Measurements from ENCODE around the gene AKT1.
A peak's percentile ranks its signal among the peaks of the same experiment; 100 is the strongest.

Gene AKT1

DNA sequence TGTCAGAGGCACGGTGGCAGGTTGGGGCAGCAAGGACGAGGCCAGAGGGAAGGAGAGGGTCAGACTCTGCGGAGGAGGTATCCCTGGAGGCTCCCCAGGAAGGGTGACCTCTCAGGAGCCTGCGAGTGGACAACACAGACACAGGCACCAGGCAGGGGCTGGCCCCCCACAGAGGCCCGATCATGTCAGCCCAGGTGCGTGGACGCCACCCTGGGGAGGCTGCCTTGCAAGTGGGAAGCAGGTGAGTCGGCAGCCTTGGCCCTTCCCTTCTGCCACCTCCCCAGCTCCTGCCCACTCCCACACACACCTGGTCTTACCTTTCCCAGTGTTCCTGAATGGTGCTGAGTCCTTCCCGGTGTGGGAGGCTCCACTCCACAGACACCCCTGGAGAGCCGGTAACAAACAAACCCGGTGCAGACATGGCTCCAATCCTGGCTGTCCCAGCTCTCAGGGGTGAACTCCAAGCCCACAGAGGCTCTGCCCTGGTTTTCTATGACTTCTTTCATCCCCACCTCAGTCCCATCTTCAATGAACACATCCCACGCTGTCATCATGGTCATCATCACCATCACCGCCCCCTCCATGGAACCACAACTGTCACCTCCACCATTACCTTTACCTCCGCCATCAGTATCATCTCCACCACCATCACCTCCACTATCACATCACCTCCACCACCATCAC lies 10.5 kb upstream of the AKT1 start:
- no peak for DNase-seq (ENCODE audit: extremely low read depth, low read depth)
- no peak overlapping the region for H3K4me3 ChIP-seq (replicated peaks; ENCODE audit: low read depth, low read length)
- TF ChIP-seq, protein P1, sequence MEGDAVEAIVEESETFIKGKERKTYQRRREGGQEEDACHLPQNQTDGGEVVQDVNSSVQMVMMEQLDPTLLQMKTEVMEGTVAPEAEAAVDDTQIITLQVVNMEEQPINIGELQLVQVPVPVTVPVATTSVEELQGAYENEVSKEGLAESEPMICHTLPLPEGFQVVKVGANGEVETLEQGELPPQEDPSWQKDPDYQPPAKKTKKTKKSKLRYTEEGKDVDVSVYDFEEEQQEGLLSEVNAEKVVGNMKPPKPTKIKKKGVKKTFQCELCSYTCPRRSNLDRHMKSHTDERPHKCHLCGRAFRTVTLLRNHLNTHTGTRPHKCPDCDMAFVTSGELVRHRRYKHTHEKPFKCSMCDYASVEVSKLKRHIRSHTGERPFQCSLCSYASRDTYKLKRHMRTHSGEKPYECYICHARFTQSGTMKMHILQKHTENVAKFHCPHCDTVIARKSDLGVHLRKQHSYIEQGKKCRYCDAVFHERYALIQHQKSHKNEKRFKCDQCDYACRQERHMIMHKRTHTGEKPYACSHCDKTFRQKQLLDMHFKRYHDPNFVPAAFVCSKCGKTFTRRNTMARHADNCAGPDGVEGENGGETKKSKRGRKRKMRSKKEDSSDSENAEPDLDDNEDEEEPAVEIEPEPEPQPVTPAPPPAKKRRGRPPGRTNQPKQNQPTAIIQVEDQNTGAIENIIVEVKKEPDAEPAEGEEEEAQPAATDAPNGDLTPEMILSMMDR (IDR thresholded peaks at IDR 0.05; ENCODE audit: low read depth, low read length, missing control alignments), result no peak

DNA sequence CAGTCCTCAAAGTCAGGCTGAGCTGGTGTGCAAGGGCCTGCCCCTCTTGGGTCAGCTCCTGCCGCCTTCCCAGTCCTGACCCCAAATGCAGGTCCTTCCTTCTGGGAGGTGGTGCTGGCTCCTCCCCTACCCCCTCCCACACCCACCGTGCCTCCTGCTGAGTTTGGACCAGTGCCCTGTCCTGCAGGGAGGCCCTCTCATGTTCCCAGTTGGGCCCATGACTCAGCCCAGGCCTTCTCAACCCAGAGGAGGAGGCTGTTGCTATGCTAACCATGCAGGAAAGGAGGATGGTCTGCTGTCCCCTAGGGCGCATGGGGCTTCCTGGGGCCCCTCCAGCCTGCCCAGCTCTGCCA lies 9.8 kb upstream of the AKT1 start:
- TF ChIP-seq, protein P1 (IDR thresholded peaks at IDR 0.05; ENCODE audit: low read depth, low read length, missing control alignments), result no peak
- H3K4me3 ChIP-seq (replicated peaks; ENCODE audit: low read depth, low read length), result no peak overlapping the region
- peak; percentile 69 for DNase-seq (ENCODE audit: extremely low read depth, low read depth)

DNA sequence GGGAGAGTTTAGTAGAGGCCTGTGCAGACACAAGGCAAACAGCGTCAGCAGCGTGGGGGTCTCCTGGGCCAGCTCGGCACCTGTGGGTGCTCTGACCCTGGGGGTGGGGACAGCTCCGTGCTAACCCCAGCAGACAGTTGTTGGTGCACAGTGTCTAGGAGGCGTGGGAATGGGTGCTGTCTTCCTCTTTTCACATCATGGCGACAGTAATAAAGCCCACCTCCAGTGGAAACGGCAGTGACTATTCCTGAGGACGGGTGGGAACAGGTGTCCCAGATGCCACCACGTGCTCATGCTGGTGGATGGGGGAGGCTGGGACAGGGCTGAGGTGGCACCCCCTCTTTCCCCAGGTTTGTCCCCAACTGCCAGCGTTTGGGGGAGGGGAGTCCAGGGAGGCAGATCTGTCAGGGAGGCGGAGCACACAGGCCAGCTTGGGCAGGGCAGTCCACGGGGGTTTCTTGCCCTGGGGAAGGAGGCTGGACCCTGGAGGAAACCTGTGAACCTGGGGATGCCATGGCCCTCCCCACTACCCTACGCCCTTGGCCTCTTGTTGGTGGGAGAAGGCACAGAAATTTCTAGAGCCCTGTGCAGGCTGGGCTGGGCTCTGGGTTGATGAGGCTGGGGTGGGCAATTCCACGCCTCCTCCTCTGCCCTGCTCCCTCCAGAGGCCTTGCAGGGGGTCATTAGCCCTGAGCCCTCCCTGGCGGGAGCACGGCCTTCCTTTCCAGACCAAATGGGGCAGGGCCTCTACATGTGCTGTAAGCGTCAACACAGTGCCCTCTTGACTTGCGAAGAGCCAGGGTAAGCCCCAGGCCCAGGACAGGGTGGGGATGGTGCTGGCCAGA lies 9.2 kb upstream of the AKT1 start:
- no peak for DNase-seq (ENCODE audit: extremely low read depth, low read depth)
- TF ChIP-seq, protein P1 (IDR thresholded peaks at IDR 0.05; ENCODE audit: low read depth, low read length, missing control alignments), result no peak
- H3K4me3 ChIP-seq (replicated peaks; ENCODE audit: low read depth, low read length), result no peak overlapping the region

DNA sequence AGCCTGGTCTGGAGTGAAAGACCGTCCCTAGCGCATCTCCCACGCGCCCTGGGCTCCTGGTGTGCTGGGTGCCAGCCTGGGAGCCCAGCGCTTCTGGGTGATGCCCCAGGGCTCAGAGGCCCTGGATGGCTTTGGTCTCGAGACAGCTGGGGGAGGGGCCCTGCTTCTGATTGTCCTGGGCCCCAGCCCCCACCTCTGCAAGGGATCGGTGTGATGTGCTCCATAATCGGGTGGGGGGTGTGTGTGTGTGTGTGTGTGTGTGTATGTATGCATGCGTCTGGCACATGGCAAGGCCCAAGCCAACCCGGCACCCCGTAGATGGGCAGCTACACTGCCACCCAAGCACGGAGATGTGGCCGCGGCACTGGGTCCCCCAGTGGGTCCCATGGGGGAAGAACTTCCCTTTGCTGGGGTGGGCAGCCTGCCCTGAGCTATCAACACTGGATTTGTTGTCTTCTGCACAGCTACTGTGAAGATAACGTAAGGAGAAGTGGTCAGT lies 8.4 kb upstream of the AKT1 start:
- TF ChIP-seq, protein P1 (IDR thresholded peaks at IDR 0.05; ENCODE audit: low read depth, low read length, missing control alignments), result no peak
- DNase-seq (ENCODE audit: extremely low read depth, low read depth), result no peak
- H3K4me3 ChIP-seq (replicated peaks; ENCODE audit: low read depth, low read length), result no peak overlapping the region

DNA sequence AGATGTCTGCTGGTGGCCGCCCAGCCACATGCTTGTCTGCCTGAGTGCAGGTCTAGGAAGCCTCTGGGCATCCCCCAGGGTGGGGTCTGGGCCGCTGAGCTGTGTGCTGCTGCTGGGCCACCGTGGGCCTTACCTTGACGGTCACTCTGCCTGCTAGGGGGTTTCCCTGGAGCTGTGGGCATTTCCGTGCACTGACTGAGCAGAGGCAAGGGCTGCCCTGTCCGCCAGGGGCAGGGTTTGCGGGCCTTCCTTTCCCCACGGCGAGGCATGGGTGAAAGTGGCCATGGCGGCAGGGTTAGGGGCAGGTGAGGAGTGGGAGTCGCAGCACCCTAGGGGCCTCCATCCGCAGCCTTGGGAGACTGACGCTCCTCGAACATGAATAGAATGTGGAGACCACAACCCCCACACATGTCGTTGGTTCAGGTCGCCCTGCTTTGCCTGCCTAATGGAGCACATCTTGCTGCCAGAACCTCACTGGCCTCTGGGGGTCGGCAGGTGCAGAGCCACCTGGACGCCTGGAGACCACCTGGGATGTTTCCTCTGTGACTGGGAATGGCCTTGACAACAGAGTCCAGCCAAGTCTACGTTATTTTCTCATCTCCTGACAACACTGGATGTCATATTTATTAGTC lies 7.8 kb upstream of the AKT1 start:
- no peak for DNase-seq (ENCODE audit: extremely low read depth, low read depth)
- no peak overlapping the region for H3K4me3 ChIP-seq (replicated peaks; ENCODE audit: low read depth, low read length)
- TF ChIP-seq, protein P1 (IDR thresholded peaks at IDR 0.05; ENCODE audit: low read depth, low read length, missing control alignments), result no peak

DNA sequence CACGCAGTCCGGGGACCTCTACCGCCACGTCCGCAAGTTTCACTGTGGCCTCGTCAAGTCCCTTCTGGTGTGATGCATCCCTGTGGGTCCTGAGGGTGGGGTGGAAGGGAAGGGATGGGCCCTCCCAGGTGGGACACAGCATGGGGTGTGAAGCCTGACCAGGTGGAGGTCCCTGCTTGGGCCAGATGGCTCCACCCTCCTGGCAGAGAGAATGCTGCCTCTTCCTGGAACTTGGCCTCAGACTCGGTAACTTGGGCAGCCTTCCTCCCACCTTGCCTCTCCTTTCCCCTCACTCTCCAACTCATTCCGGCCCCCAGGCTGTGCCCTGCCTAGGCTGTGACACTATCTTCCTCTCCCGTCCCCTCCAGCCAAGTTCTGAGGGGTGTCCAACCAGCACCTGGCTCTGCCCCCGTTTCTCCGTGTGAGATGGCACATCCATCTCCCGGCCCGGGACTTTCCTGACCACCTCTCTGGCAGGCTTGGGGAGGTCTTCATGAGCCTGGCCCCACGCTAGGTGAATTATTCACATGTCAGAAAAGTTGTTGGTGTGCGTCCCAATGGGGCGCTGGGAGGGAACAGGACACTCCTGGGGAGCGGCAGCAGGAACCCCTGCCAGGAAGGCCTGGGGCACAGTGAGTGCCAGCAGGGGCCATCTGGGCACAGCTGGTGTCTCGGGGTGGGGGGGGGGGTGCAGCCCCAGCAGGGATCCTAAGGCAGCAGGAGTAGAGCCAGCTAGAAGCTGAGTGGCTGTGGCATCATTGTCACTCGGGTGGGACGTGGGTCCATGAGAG lies 7.0 kb upstream of the AKT1 start:
- no peak for DNase-seq (ENCODE audit: extremely low read depth, low read depth)
- no peak overlapping the region for H3K4me3 ChIP-seq (replicated peaks; ENCODE audit: low read depth, low read length)
- TF ChIP-seq, protein P1 (IDR thresholded peaks at IDR 0.05; ENCODE audit: low read depth, low read length, missing control alignments), result no peak
